Tibial nerve (tissue), 4 donors: ENCODE data around the gene TBC1D3B.

ENCODE experiments used
- CTCF ChIP-seq, 5 experiments: fragments of 200-600 bp in 3 of 5; fragments of 450-650 bp in 2 of 5; sonication (generic) in 3 of 5; IDR thresholded peaks; one replicate each; pipeline ENCODE4 v1.5.1; 2016 to 2019; ENCODE audit warnings: antibody characterized with exemption in 5 of 5, mild to moderate bottlenecking in 3 of 5, moderate library complexity in 2 of 5
- EP300 ChIP-seq, 2 donors: sonication (generic); formaldehyde crosslinking; IDR thresholded peaks; one replicate each; pipeline ENCODE4 v1.6.1; 2017; ENCODE audit warnings: antibody characterized with exemption in 2 of 2, mild to moderate bottlenecking in 1 of 2
- POLR2A ChIP-seq, 2 donors: fragments of 450-650 bp; IDR thresholded peaks; one replicate each; pipeline ENCODE4 v1.6.1; 2017; ENCODE audit warnings: antibody characterized with exemption in 2 of 2, mild to moderate bottlenecking in 2 of 2, moderate library complexity in 2 of 2

- TF ChIP-seq CTCF (IDR thresholded peaks at IDR 0.05) (no peak), EP300 (IDR thresholded peaks at IDR 0.05) (no peak), POLR2A (IDR thresholded peaks at IDR 0.05) (no peak)
Measured at GRCh38 chr17:36152639-36153120, 23.8 kb downstream of the TBC1D3B start.
